Body of pancreas (tissue), 4 donors: ENCODE data around the gene ZBTB49. TPM values are rescaled to one million over a fixed set of nuclear protein-coding genes. Genes with fewer than 3 reads are reported as not detected.

Experiments
- ATAC-seq: fragments of 150-250 bp; one replicate; pipeline ENCODE4 v1.9.1; 2016
- DNase-seq, 4 donors: peaks; one replicate each; pipeline ENCODE4 v3.0.0-alpha.2; 2019
- H3K27ac ChIP-seq, 4 donors: fragments of 200-600 bp; sonication (generic); 1 replicate in 3 of 4; 2 replicates in 1 of 4; pipeline versions ENCODE4 v1.5.1 to v1.6.1; 2016 to 2019; ENCODE audit warnings: mild to moderate bottlenecking in 1 of 4, mixed read lengths in 1 of 4, moderate library complexity in 1 of 4
- H3K27me3 ChIP-seq, 2 donors: fragments of 200-600 bp; sonication (generic); one replicate each; pipeline ENCODE4 v1.6.0; 2016; ENCODE audit warnings: mild to moderate bottlenecking in 1 of 2
- H3K36me3 ChIP-seq, 2 donors: fragments of 200-600 bp; sonication (generic); replicated peaks in 1 of 2; 2 replicates each; pipeline ENCODE4 v1.5.1; 2016; ENCODE audit warnings: low read depth in 2 of 2; ENCODE audit not compliant: insufficient read depth in 1 of 2
- H3K4me1 ChIP-seq: fragments of 200-600 bp; sonication (generic); one replicate; pipeline ENCODE4 v1.6.0; 2016
- H3K4me3 ChIP-seq, 2 donors: fragments of 200-600 bp; sonication (generic); 1 replicate in 1 of 2; 2 replicates in 1 of 2; pipeline ENCODE4 v1.5.1; 2016 to 2019
- H3K9me3 ChIP-seq, 3 donors: fragments of 200-600 bp; sonication (generic); 1 replicate in 2 of 3; 2 replicates in 1 of 3; pipeline ENCODE4 v1.5.1; 2016
- CTCF ChIP-seq, 7 experiments: fragments of 450-650 bp in 4 of 7; fragments of 200-600 bp in 3 of 7; sonication (generic) in 3 of 7; IDR thresholded peaks; one replicate each; pipeline ENCODE4 v1.5.1; 2016 to 2019; ENCODE audit warnings: antibody characterized with exemption in 7 of 7
- POLR2A ChIP-seq, 3 donors: fragments of 450-650 bp; IDR thresholded peaks; one replicate each; pipeline ENCODE4 v1.6.1; 2016; ENCODE audit warnings: antibody characterized with exemption in 3 of 3, mild to moderate bottlenecking in 2 of 3
- WGBS, 2 donors: methylation state at CpG; one replicate each; pipeline ENCODE4 v1.1.5; 2017; 5-methylcytosine and 5-hydroxymethylcytosine counted together
- intact Hi-C: fragments of 100-400 bp; cut with DNase I; formaldehyde crosslinking; loops from one replicate; pipeline ENCODE4 v1.15.1; 2023
- total RNA-seq, 2 donors: library from RNA; depleted of rRNA; stranded (reverse); fragments of >200 nt; gene quantifications; one replicate each; pipeline ENCODE4 v1.1.0, GENCODE V29; 2016

The ZBTB49 gene
- total RNA-seq, 2 donors from 2014 or later = 9.1 to 23.4 TPM

- Histone ChIP-seq H3K4me1 (no peaks in the 10 kb centered on the region), H3K27me3 (no peaks in the 10 kb centered on the region), H3K27ac (no peak overlapping the region), H3K4me3 (no peak overlapping the region), H3K36me3 (peaks cover 0 to 3% of the 10 kb centered on the region in 2 donors), H3K9me3 (no peaks in the 10 kb centered on the region)
- 82 to 92% methylated on average over 4 of the region's 4 CpGs for WGBS, 2 donors
- DNase-seq = no peak
- no peak for ATAC-seq
- TF ChIP-seq CTCF (IDR thresholded peaks at IDR 0.05) (no peak), POLR2A (IDR thresholded peaks at IDR 0.05) (no peak)
- intact Hi-C loops = no loop called here
Observed at GRCh38 chr4:4326166-4326565, 36.1 kb downstream of the ZBTB49 start.

GRCh38 chr4:4327652-4328121, 37.6 kb downstream of the ZBTB49 start:
- H3K27me3 ChIP-seq = no peaks in the 10 kb centered on the region
- DNase-seq (peak in 3 of 4 donors; percentile 15 to 20 (median 16)), ATAC-seq (peak; percentile 33)
- H3K4me3 ChIP-seq = no peak overlapping the region
- WGBS, 2 donors = 40 to 64% methylated on average over 12 to 22 of the region's 22 CpGs
- H3K4me1 ChIP-seq = no peaks in the 10 kb centered on the region
- no peaks in the 10 kb centered on the region for H3K9me3 ChIP-seq
- no peak overlapping the region for H3K27ac ChIP-seq
- intact Hi-C loops = no loop called here
- H3K36me3 ChIP-seq = no peaks in the 10 kb centered on the region
- TF ChIP-seq CTCF (IDR thresholded peaks at IDR 0.05) (peak in 2 of 7 experiments; percentile 6 to 12), POLR2A (IDR thresholded peaks at IDR 0.05) (no peak)

- Histone ChIP-seq H3K4me1 (no peaks in the 10 kb centered on the region), H3K9me3 (no peaks in the 10 kb centered on the region), H3K4me3 (no peak overlapping the region), H3K27me3 (no peaks in the 10 kb centered on the region), H3K27ac (no peak overlapping the region), H3K36me3 (no peaks in the 10 kb centered on the region)
- no peak for ATAC-seq
- intact Hi-C loops = no loop called here
- WGBS, 2 donors = 83 to 90% methylated on average over 1 of the region's 1 CpG
- TF ChIP-seq CTCF (IDR thresholded peaks at IDR 0.05) = no peak
- TF ChIP-seq POLR2A (IDR thresholded peaks at IDR 0.05) = no peak
- no peak for DNase-seq
Observed at GRCh38 chr4:4328206-4328605, 38.2 kb downstream of the ZBTB49 start.

GRCh38 chr4:4328840-4329239, 38.8 kb downstream of the ZBTB49 start:
- TF ChIP-seq POLR2A (IDR thresholded peaks at IDR 0.05) (no peak), CTCF (IDR thresholded peaks at IDR 0.05) (no peak)
- intact Hi-C loops = no loop called here
- H3K9me3 ChIP-seq = no peaks in the 10 kb centered on the region
- ATAC-seq = no peak
- no peak overlapping the region for H3K4me3 ChIP-seq
- no peak for DNase-seq
- no peaks in the 10 kb centered on the region for H3K36me3 ChIP-seq
- H3K27me3 ChIP-seq = no peaks in the 10 kb centered on the region
- H3K27ac ChIP-seq = no peak overlapping the region
- WGBS, 2 donors = 88 to 89% methylated on average over 4 of the region's 4 CpGs
- no peaks in the 10 kb centered on the region for H3K4me1 ChIP-seq

- no peaks in the 10 kb centered on the region for H3K27me3 ChIP-seq
- H3K36me3 ChIP-seq = no peaks in the 10 kb centered on the region
- intact Hi-C loops = no loop called here
- H3K27ac ChIP-seq = no peak overlapping the region
- H3K4me1 ChIP-seq = no peaks in the 10 kb centered on the region
- ATAC-seq (no peak), DNase-seq (no peak)
- TF ChIP-seq POLR2A (IDR thresholded peaks at IDR 0.05) = no peak
- no peak for TF ChIP-seq CTCF (IDR thresholded peaks at IDR 0.05)
- H3K4me3 ChIP-seq = no peak overlapping the region
- 88 to 89% methylated on average over 10 of the region's 10 CpGs for WGBS, 2 donors
- no peaks in the 10 kb centered on the region for H3K9me3 ChIP-seq
Observed at GRCh38 chr4:4329496-4329895, 39.4 kb downstream of the ZBTB49 start.
